Neural cell (in vitro differentiated cells): ENCODE results near the gene CACNA1H.

ENCODE experiments used
- MXI1 ChIP-seq: fragments of 450-650 bp; conservative IDR thresholded peaks from 2 replicates; pipeline ENCODE4 v1.6.1; 2014; ENCODE audit warnings: antibody characterized with exemption, mild to moderate bottlenecking; ENCODE audit not compliant: poor library complexity, severe bottlenecking
- POLR2AphosphoS5 ChIP-seq: IDR thresholded peaks from 2 replicates; pipeline ENCODE4 v1.6.1; 2012
- RAD21 ChIP-seq: fragments of 450-650 bp; conservative IDR thresholded peaks from 2 replicates; pipeline ENCODE4 v1.6.1; 2014; ENCODE audit warnings: antibody characterized with exemption, mild to moderate bottlenecking, moderate library complexity
- SMC3 ChIP-seq: fragments of 450-650 bp; conservative IDR thresholded peaks from 2 replicates; pipeline ENCODE4 v1.6.1; 2014; ENCODE audit warnings: antibody characterized with exemption, mild to moderate bottlenecking, moderate library complexity; ENCODE audit not compliant: poor library complexity
- TF ChIP-seq, protein P1 (sequence below): fragments of 450-650 bp; IDR thresholded peaks from 2 replicates; pipeline ENCODE4 v1.5.1; 2014; ENCODE audit warnings: antibody characterized with exemption, mild to moderate bottlenecking, moderate library complexity; ENCODE audit not compliant: poor library complexity, severe bottlenecking

DNA sequence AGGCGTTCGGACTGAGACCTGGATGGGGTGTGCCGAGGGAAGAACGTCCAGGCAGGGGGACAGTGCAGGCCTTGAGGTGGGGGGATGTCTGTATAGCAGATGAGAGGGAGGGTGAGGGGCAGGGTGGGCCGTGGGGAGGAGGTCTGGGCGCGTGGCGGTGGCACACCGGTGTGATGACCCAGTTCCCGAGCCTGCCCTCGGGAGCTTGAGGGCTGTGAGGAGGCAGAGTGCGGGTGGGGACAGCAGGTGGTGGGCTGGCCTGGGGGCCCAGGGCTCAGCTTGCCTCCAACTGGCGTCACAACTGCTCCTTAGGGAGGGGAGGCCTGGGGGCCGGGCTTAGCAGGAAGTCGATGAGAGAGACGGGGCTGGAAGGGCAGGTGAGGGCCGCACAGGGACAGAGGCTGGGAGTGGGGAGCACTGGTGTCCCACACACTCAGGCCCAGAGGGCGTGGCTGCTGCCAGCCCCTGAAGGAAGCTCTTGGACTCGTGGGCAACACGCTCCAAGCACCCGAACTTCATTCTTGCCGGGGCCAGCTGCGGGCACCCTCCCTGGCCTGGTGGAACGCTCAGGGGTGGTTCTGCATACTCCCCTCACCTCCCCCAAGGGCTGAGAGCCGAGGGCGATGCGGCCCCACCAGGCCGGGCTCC lies 6.5 kb downstream of the CACNA1H start:
- TF ChIP-seq, protein P1, sequence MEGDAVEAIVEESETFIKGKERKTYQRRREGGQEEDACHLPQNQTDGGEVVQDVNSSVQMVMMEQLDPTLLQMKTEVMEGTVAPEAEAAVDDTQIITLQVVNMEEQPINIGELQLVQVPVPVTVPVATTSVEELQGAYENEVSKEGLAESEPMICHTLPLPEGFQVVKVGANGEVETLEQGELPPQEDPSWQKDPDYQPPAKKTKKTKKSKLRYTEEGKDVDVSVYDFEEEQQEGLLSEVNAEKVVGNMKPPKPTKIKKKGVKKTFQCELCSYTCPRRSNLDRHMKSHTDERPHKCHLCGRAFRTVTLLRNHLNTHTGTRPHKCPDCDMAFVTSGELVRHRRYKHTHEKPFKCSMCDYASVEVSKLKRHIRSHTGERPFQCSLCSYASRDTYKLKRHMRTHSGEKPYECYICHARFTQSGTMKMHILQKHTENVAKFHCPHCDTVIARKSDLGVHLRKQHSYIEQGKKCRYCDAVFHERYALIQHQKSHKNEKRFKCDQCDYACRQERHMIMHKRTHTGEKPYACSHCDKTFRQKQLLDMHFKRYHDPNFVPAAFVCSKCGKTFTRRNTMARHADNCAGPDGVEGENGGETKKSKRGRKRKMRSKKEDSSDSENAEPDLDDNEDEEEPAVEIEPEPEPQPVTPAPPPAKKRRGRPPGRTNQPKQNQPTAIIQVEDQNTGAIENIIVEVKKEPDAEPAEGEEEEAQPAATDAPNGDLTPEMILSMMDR: no peak
- TF ChIP-seq RAD21: no peak
- no peak for TF ChIP-seq MXI1
- no peak for TF ChIP-seq SMC3
- TF ChIP-seq POLR2AphosphoS5: no peak
